DOHH2 (cell line): ENCODE measurements around the gene RTRAF.
A peak's percentile ranks its signal among the peaks of the same experiment; 100 is the strongest.

ENCODE experiments used
- H3F3A ChIP-seq: fragments of 200-600 bp; sonication (generic), shearing (Covaris generic); 2 replicates; pipeline ENCODE4 v1.6.0; 2016; ENCODE audit warnings: antibody characterized with exemption, mild to moderate bottlenecking; ENCODE audit not compliant: control insufficient read depth, insufficient read depth
- H3K27ac ChIP-seq: fragments of 200-600 bp; sonication (generic); 2 replicates; pipeline ENCODE4 v1.5.1; 2014; ENCODE audit warnings: low read depth, mild to moderate bottlenecking, low read length, moderate library complexity
- H3K27me3 ChIP-seq: fragments of 200-600 bp; sonication (generic); 2 replicates; pipeline ENCODE4 v1.6.1; 2014; ENCODE audit warnings: mild to moderate bottlenecking, low read length, mixed read lengths; ENCODE audit not compliant: control insufficient read depth
- H3K36me3 ChIP-seq: fragments of 200-600 bp; sonication (generic); 2 replicates; pipeline ENCODE4 v1.6.1; 2014; ENCODE audit warnings: mild to moderate bottlenecking, low read length, moderate library complexity, mixed read lengths; ENCODE audit not compliant: control insufficient read depth
- H3K4me1 ChIP-seq: fragments of 200-600 bp; sonication (generic); 2 replicates; pipeline ENCODE4 v1.6.1; 2014; ENCODE audit warnings: mild to moderate bottlenecking, low read length, mixed read lengths; ENCODE audit not compliant: control insufficient read depth
- H3K4me2 ChIP-seq: fragments of 200-600 bp; sonication (generic); 2 replicates; pipeline ENCODE4 v1.6.0; 2014; ENCODE audit warnings: mild to moderate bottlenecking, low read length, moderate library complexity
- H3K4me3 ChIP-seq: fragments of 200-600 bp; sonication (generic); 2 replicates; pipeline ENCODE4 v1.5.1; 2014; ENCODE audit warnings: mild to moderate bottlenecking, low read length, mixed read lengths
- H3K79me2 ChIP-seq: fragments of 200-600 bp; sonication (generic); 2 replicates; pipeline ENCODE4 v1.6.1; 2014; ENCODE audit warnings: mild to moderate bottlenecking, low read length, mixed read lengths; ENCODE audit not compliant: control insufficient read depth
- H3K9me2 ChIP-seq: fragments of 200-600 bp; sonication (generic); replicated peaks from 2 replicates; pipeline ENCODE4 v1.6.1; 2014; ENCODE audit warnings: mild to moderate bottlenecking, low read length, mixed read lengths; ENCODE audit not compliant: control insufficient read depth
- H3K9me3 ChIP-seq: fragments of 200-600 bp; sonication (generic); 2 replicates; pipeline ENCODE4 v1.6.1; 2014; ENCODE audit warnings: antibody characterized with exemption, low read length, mixed read lengths; ENCODE audit not compliant: control insufficient read depth, insufficient read depth
- H4K20me1 ChIP-seq: fragments of 200-600 bp; sonication (generic); 2 replicates; pipeline ENCODE4 v1.6.0; 2014; ENCODE audit warnings: low read depth, mild to moderate bottlenecking, antibody characterized with exemption, low read length, moderate library complexity; ENCODE audit not compliant: control insufficient read depth, insufficient read depth
- CTCF ChIP-seq: fragments of 200-600 bp; sonication (generic); IDR thresholded peaks from one replicate; pipeline ENCODE4 v1.5.1; 2014; ENCODE audit warnings: antibody characterized with exemption, mild to moderate bottlenecking, low read depth, low read length; ENCODE audit not compliant: poor library complexity, severe bottlenecking
- EZH2phosphoT487 ChIP-seq: fragments of 200-600 bp; sonication (generic); IDR thresholded peaks from 2 replicates; pipeline ENCODE4 v1.6.1; 2017; ENCODE audit warnings: borderline replicate concordance, mild to moderate bottlenecking, antibody characterized with exemption, low read length, moderate library complexity, mixed read lengths

Gene RTRAF

GRCh38 chr14:51990488-51990887 lies 1.1 kb downstream of the RTRAF start:
- Histone ChIP-seq H3K9me3 (no peaks in the 10 kb centered on the region), H3K36me3 (peaks cover 50% of the 10 kb centered on the region), H3K79me2 (peaks cover 62% of the 10 kb centered on the region), H4K20me1 (no peaks in the 10 kb centered on the region), H3K4me2 (peak overlapping the region; percentile 93), H3K4me3 (peak overlapping the region; percentile 83), H3K4me1 (peaks cover 34% of the 10 kb centered on the region), H3K27me3 (no peaks in the 10 kb centered on the region), H3K9me2 (no peaks in the 10 kb centered on the region), H3K27ac (no peak overlapping the region), H3F3A (no peaks in the 10 kb centered on the region)
- TF ChIP-seq CTCF (no peak), EZH2phosphoT487 (no peak)

GRCh38 chr14:51993285-51993920 lies 4.1 kb downstream of the RTRAF start:
- H3K4me2 ChIP-seq = no peak overlapping the region
- no peaks in the 10 kb centered on the region for H3K27me3 ChIP-seq
- H3K36me3 ChIP-seq = peaks cover 79% of the 10 kb centered on the region
- peaks cover 34% of the 10 kb centered on the region for H3K4me1 ChIP-seq
- no peaks in the 10 kb centered on the region for H3F3A ChIP-seq
- H4K20me1 ChIP-seq = no peaks in the 10 kb centered on the region
- no peak for TF ChIP-seq EZH2phosphoT487
- no peak for TF ChIP-seq CTCF
- no peaks in the 10 kb centered on the region for H3K9me3 ChIP-seq
- no peak overlapping the region for H3K4me3 ChIP-seq
- peaks cover 82% of the 10 kb centered on the region for H3K79me2 ChIP-seq
- no peaks in the 10 kb centered on the region for H3K9me2 ChIP-seq
- no peak overlapping the region; the same call in 1 of the 2 replicates for H3K27ac ChIP-seq

- H3K4me3 ChIP-seq = no peak overlapping the region
- H3K4me1 ChIP-seq = peaks cover 19% of the 10 kb centered on the region
- peaks cover 60% of the 10 kb centered on the region for H3K79me2 ChIP-seq
- H4K20me1 ChIP-seq = no peaks in the 10 kb centered on the region
- no peaks in the 10 kb centered on the region for H3K9me2 ChIP-seq
- H3K27me3 ChIP-seq = no peaks in the 10 kb centered on the region
- H3K4me2 ChIP-seq = no peak overlapping the region
- H3K9me3 ChIP-seq = no peaks in the 10 kb centered on the region
- H3K36me3 ChIP-seq = peaks cover 92% of the 10 kb centered on the region
- H3F3A ChIP-seq = no peaks in the 10 kb centered on the region
- H3K27ac ChIP-seq = no peak overlapping the region
- peak; percentile 66 for TF ChIP-seq CTCF
- TF ChIP-seq EZH2phosphoT487 = no peak
Observed at GRCh38 chr14:51996148-51996746, 6.9 kb downstream of the RTRAF start.
